Spinal cord (tissue), 10 donors: ENCODE results near the gene NXF3. TPM values are rescaled to one million over a fixed set of nuclear protein-coding genes. Genes with fewer than 3 reads are reported as not detected.

Experiments used
- DNase-seq, 6 donors: peaks; one replicate each; pipeline versions ENCODE4 v3.0.0 to v3.0.0-alpha.2; 2013 to 2015; ENCODE audit warnings: low spot score in 6 of 6, low read depth in 4 of 6
- H3K27ac ChIP-seq: one replicate; pipeline ENCODE4 v1.5.1; 2013; ENCODE audit warnings: low read depth, low read length, control low read depth
- H3K27me3 ChIP-seq: one replicate; pipeline ENCODE4 v1.6.1; 2013; ENCODE audit warnings: low read length; ENCODE audit not compliant: control insufficient read depth, insufficient read depth
- H3K36me3 ChIP-seq: one replicate; pipeline ENCODE4 v1.6.1; 2013; ENCODE audit warnings: low read length; ENCODE audit not compliant: control insufficient read depth, insufficient read depth
- H3K4me1 ChIP-seq: one replicate; pipeline ENCODE4 v1.6.1; 2013; ENCODE audit warnings: low read length; ENCODE audit not compliant: control insufficient read depth, insufficient read depth
- H3K4me3 ChIP-seq: one replicate; pipeline ENCODE4 v1.5.1; 2013; ENCODE audit warnings: low read depth, low read length, control low read depth
- H3K9me3 ChIP-seq: one replicate; pipeline ENCODE4 v1.6.1; 2013; ENCODE audit warnings: low read length; ENCODE audit not compliant: control insufficient read depth, insufficient read depth
- WGBS: methylation state at CpG from one replicate; pipeline ENCODE4 v1.1.5; 2013; ENCODE audit warnings: missing lambda C conversion rate; ENCODE audit not compliant: insufficient coverage; 5-methylcytosine and 5-hydroxymethylcytosine counted together
- polyA plus RNA-seq, 2 donors: library from polyadenylated mRNA; unstranded; fragments of 120-200 nt; gene quantifications; one replicate each; pipeline ENCODE4 v1.2.1, GENCODE V29; 2013; ENCODE audit not compliant: insufficient read length in 2 of 2
- total RNA-seq, 2 donors: library from RNA; depleted of rRNA in 1 of 2; stranded (reverse); fragments of 120-200 nt in 1 of 2; fragments of >200 nt in 1 of 2; gene quantifications; one replicate each; pipeline versions ENCODE4 v1.2.3 to v1.2.4, GENCODE V29; 2013 to 2014
- donor health status: healthy.

Gene NXF3
- total and polyA plus RNA-seq, 4 donors = 0.12 TPM; not detected in 3

DNA sequence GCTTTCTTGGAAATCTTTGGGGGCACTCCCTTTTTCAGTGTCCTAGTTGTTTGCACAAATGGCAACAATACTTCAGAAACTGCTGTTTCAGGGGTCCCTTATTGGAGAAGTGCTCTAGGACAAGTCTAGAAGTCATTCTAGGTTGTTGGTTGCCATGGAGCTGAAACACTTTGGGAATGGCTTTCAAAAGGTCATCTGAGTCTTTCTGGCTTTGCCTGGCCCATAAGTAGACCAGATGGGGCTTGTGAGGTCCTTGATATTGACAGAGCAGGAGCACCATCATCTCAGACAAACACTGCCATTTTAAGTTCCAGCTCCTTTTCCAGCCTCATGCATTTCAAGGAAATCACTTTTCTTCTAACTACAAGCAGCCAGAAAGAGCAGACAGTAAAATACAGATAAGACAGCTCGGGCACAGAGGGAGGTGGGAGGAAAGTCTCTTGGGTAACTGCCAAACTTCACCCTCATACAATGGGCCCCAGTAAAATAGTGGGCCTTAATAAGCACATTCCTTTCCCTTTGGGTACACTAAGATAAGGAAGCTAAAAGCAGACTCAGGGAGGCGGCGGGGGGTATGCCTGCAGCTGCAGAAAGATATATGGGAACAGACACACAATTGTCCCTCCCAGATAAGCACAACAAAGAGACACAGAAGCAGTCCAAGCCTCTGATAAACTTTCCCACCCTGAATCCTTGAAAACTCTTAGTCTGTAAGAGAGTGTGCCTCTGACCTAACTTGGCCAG is 8.5 kb upstream of the NXF3 start:
- peak in 2 of 6 donors; percentile 4 to 13 for DNase-seq
- Histone ChIP-seq H3K9me3 (no peaks in the 10 kb centered on the region), H3K36me3 (no peaks in the 10 kb centered on the region), H3K4me1 (peaks cover 3% of the 10 kb centered on the region), H3K27ac (no peak overlapping the region), H3K27me3 (no peaks in the 10 kb centered on the region), H3K4me3 (no peak overlapping the region)
- 40% methylated on average over 2 of the region's 3 CpGs for WGBS

DNA sequence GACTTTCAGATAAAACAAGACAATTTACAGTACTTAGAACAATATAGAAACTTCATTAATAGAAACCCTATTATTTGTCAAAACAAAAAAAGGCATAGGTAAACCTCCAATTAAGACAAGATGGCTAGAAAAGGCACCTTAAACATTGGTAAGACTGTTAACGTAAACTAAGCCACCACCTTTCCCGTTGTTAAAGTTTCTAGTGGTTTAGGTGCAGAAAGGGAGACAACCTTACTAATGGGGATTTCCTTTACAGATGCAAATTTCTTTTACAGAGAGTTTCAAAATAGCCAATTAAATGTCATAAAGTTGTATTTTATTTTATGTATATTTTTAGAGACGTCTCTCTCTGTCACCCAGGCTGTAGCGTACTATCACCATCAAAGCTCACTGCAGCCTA is 7.5 kb upstream of the NXF3 start:
- H3K4me3 ChIP-seq = no peak overlapping the region
- no peak overlapping the region for H3K27ac ChIP-seq
- H3K4me1 ChIP-seq = peaks cover 3% of the 10 kb centered on the region
- no CpG with 5 or more reads among the region's 4 CpGs for WGBS
- DNase-seq = no peak
- H3K9me3 ChIP-seq = no peaks in the 10 kb centered on the region
- H3K27me3 ChIP-seq = no peaks in the 10 kb centered on the region
- no peaks in the 10 kb centered on the region for H3K36me3 ChIP-seq

DNA sequence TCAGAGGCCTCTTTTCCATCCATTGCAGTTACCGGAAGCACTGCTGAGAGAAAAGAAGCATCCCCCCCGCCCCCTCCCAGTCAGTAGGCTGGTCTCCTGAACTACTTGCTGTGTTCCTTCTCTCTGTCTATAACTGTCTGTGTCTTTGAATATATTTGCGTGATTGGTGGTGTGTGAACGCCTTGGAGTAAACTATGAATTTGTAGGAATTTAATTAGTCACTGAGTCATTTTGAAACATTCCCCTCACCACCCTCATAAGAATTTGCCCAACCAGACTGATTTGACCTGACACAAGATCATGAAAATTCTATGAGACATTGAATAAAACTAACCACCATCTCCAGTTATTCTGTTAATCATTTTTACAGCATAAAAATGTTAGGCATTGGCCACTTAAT is 6.7 kb upstream of the NXF3 start:
- Histone ChIP-seq H3K27ac (no peak overlapping the region), H3K4me1 (peaks cover 3% of the 10 kb centered on the region), H3K9me3 (no peaks in the 10 kb centered on the region), H3K36me3 (no peaks in the 10 kb centered on the region), H3K27me3 (no peaks in the 10 kb centered on the region), H3K4me3 (no peak overlapping the region)
- DNase-seq = no peak
- WGBS = no CpG with 5 or more reads among the region's 4 CpGs

DNA sequence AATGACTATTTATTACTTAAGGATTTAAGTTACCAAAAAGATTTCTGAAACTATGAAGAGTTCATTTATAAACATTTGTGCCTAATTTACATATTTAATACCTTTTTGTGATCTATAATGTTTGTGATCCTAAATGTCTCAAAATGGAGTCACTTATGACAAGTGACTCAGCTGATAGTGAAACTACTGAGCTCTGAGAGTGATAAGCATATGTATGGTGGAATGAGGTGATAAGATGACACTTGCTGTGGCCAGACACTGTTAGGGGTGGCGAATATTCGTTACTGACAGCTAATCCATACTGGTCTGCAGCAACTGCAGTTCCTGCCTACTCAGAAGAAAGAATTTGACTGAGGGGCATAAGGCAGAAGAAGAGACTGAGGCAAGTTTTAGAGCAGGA is 5.5 kb upstream of the NXF3 start:
- 78% methylated on average over 2 of the region's 2 CpGs for WGBS
- no peak overlapping the region for H3K4me3 ChIP-seq
- no peak for DNase-seq
- no peaks in the 10 kb centered on the region for H3K9me3 ChIP-seq
- no peaks in the 10 kb centered on the region for H3K27me3 ChIP-seq
- no peak overlapping the region for H3K27ac ChIP-seq
- peaks cover 3% of the 10 kb centered on the region for H3K4me1 ChIP-seq
- H3K36me3 ChIP-seq = no peaks in the 10 kb centered on the region

DNA sequence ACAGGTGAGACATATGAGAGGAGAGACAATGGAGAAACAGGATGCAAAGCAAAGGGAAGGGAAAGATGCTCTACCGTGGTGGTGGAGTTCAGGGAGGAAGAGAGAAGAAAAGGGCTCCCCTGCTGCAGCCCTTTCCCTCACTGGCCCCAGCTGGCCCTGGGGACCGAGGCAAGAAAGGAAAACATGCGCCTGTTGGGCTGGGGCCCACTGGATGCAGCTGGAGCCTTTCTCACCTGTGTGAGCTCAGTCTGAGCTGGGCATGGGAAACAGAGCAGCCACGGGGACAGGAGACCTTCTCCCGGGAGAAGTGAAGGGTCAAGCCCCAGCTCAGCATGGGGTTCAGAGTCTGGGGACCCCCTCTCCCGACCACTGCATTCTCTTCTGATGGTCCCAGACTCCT is 11.9 kb downstream of the NXF3 start:
- Histone ChIP-seq H3K27ac (no peak overlapping the region), H3K36me3 (no peaks in the 10 kb centered on the region), H3K4me1 (no peaks in the 10 kb centered on the region), H3K4me3 (no peak overlapping the region), H3K9me3 (no peaks in the 10 kb centered on the region), H3K27me3 (peaks cover 4% of the 10 kb centered on the region)
- DNase-seq = no peak
- WGBS = 79% methylated on average over 6 of the region's 6 CpGs

DNA sequence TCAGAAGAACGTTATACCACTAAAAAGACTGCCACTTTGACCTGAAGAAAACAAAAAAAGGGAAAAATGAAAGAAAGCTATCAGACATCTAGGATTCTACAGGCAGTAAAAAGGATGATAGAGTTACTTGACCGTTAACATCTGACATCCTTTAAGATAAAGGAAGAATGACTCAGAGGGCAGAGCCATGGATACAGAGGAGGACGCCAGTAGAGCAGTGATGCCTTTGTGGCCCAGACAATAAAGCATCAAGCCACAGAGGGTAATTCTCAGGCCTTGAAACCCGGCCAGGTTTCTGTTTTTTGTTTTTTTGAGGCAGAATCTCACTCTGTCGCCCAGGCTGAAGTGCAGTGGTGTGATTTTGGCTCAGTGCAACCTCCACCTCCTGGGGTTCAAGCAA is 19.5 kb downstream of the NXF3 start:
- no peak for DNase-seq
- no peak overlapping the region for H3K27ac ChIP-seq
- H3K36me3 ChIP-seq = no peaks in the 10 kb centered on the region
- peaks cover 3% of the 10 kb centered on the region for H3K27me3 ChIP-seq
- WGBS = 36% methylated on average over 2 of the region's 5 CpGs
- H3K4me1 ChIP-seq = no peaks in the 10 kb centered on the region
- no peak overlapping the region for H3K4me3 ChIP-seq
- no peaks in the 10 kb centered on the region for H3K9me3 ChIP-seq

DNA sequence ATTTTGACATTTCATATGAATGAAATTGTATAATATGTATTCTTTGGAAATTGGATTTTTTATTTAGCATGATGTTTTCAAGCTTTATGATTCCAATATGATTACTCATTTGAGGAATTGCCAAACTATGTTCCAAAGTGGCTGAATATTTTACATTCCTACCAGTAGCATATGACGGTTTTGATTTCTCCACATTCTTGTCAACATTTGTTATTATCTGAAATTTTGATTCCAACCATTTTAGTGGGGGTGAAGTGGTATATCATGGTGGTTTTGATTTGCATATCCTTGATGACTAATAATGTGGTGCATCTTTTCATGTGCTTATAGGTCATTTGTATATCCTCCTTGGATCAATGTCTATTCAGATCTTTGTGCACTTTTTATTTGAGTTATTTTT is 26.3 kb downstream of the NXF3 start:
- DNase-seq = no peak
- no peaks in the 10 kb centered on the region for H3K36me3 ChIP-seq
- H3K4me1 ChIP-seq = no peaks in the 10 kb centered on the region
- no CpG with 5 or more reads among the region's 1 CpG for WGBS
- H3K4me3 ChIP-seq = no peak overlapping the region
- H3K9me3 ChIP-seq = no peaks in the 10 kb centered on the region
- H3K27me3 ChIP-seq = peaks cover 3% of the 10 kb centered on the region
- H3K27ac ChIP-seq = no peak overlapping the region

DNA sequence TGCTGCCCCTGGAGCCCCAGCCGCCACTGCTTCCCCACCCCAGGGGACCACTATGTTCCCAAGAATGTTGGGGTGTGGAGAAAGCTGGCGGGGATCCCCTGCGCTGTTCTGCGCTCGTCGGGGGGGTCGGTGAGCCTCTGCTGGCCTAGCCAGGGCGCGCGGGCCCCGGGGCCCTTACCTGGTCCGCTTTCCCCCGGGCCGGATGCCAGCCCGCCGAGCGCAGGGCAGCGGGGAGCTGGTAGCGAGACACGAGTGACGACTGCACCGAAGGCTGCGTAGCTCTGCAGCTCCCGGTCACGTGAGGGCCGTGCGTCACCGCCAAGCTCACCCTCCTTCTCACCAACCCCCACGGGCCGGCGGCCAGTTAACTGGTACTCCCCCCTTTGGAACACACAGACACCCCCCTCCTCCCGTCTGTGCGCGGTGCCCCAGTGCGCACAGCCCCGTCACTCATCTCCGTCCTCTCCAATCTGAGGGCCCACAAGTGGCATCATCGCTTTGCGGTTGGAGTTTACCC is 29.0 kb downstream of the NXF3 start, which contains the start of gene BEX1:
TSS of gene BEX1 (minus strand) at position 254 of the 517 bp plus-strand sequence. CDS start 897 bp downstream, outside the sequence.
- peaks cover 3% of the 10 kb centered on the region for H3K27me3 ChIP-seq
- 22% methylated on average over 37 of the region's 39 CpGs for WGBS
- peak; percentile 36 to 97 (median 68) for DNase-seq
- H3K27ac ChIP-seq = peak within 1 kb of the TSS; percentile 64
- H3K4me3 ChIP-seq = peak within 1 kb of the TSS; percentile 52
- no peaks in the 10 kb centered on the region for H3K36me3 ChIP-seq
- H3K4me1 ChIP-seq = no peaks in the 10 kb centered on the region
- no peaks in the 10 kb centered on the region for H3K9me3 ChIP-seq

DNA sequence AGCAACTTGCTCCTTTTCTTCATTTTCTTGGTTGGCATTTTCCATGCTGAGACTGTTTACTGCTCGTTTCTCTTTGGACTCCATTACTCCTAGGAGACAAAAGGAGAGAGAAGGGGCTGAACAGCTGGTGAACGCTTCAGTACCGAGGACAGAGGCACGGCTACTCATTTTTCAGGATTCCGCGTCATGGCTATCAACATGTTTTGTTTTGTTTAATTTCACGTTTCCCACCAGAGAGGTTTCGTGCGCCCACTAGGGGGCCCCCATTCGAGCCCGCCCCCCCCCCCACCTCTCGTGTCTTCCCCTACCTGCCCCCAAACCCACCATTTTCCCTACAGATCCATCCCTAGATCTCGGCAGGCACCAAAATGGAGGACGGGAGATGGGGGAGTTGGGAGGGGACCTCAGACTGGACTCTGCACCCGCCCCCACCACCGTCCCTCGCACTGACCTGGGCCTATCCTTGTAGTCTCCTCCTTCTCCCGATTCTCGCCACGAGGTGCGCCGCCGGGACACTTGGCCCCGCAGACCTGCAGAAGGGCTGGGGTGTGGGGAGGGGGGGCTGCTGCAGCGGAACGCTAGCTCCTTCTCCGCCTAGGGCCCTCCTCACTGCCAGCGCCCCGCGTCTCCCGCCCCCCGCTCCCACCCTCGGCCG is 29.6 kb downstream of the NXF3 start:
- Histone ChIP-seq H3K4me1 (no peaks in the 10 kb centered on the region), H3K27ac (peak overlapping the region; percentile 64), H3K36me3 (no peaks in the 10 kb centered on the region), H3K9me3 (no peaks in the 10 kb centered on the region), H3K4me3 (peak overlapping the region; percentile 52), H3K27me3 (peaks cover 3% of the 10 kb centered on the region)
- DNase-seq = peak; percentile 9 to 90 (median 38)
- WGBS = 22% methylated on average over 17 of the region's 34 CpGs

DNA sequence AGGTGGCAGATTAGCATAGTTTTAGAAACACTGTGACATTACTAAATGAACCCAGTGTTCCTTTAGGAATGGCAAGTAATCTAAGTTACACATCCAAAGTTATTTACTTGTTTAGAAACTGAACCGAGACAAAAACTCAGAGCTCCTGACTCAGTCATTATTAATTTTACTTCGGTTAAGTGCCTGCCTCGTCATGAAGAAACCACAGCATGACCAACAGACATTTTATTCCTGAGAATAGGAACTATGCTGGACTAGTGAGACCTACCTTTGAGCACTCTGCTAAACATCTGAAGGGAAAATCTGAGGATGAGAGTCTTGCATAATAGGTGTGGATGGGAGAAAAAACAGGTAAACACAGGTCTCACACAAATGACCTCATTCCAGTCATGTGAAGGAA is 31.5 kb downstream of the NXF3 start:
- Histone ChIP-seq H3K9me3 (no peaks in the 10 kb centered on the region), H3K27ac (no peak overlapping the region), H3K36me3 (no peaks in the 10 kb centered on the region), H3K4me3 (no peak overlapping the region), H3K4me1 (no peaks in the 10 kb centered on the region), H3K27me3 (peaks cover 4% of the 10 kb centered on the region)
- no peak for DNase-seq
- WGBS = no CpG with 5 or more reads among the region's 3 CpGs
